ENCODE data around the gene FRZB. TPM values are rescaled to one million over a fixed set of nuclear protein-coding genes. Genes with fewer than 3 reads are reported as not detected.

Gene FRZB
- total and polyA plus RNA-seq, 2 donors (not counting 1 experiment from before 2014, with no cell fraction given): 1.5 to 2.0 TPM

DNA sequence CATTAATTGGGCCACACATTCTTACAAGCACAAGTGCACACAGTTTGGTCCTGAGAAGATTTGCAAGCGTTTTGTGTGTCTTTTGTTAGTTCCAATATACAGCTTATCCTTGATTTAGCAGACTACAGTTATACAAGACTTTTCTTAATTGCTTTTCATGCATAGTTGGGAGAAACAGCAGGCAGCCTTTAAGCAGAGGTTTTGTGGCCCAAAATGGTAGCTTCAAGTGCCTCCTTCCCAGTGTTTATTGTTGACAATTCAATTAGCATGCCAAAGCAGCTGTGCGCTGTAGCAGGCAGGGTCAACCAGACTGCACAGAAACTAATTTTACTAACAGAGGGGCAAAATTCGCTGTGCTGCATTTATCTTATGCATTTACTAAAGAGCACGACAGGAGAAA is 47.5 kb downstream of the FRZB start:
- H3K36me3 ChIP-seq (ENCODE audit: control insufficient read depth, insufficient read depth, low read length): no peaks in the 10 kb centered on the region
- H3K27ac ChIP-seq (ENCODE audit: insufficient read depth, low read length): no peak overlapping the region
- no peak overlapping the region for H3K4me2 ChIP-seq (ENCODE audit: extremely low read depth, insufficient read depth, low read length)
- no peaks in the 10 kb centered on the region for H4K20me1 ChIP-seq (ENCODE audit: control insufficient read depth, extremely low read depth, insufficient read depth, low read length)
- no peaks in the 10 kb centered on the region for H3K9me3 ChIP-seq (ENCODE audit: control insufficient read depth, insufficient read depth, low read depth, low read length)
- H3K9ac ChIP-seq (ENCODE audit: insufficient read depth, low read length): no peak overlapping the region
- H3K27me3 ChIP-seq (ENCODE audit: control insufficient read depth, insufficient read depth, low read length): no peaks in the 10 kb centered on the region
- DNase-seq (ENCODE audit: low read depth in 2 of 2): no peak
- H3K4me1 ChIP-seq (ENCODE audit: control insufficient read depth, extremely low read depth, insufficient read depth, low read length): no peaks in the 10 kb centered on the region
- TF ChIP-seq, protein P1, sequence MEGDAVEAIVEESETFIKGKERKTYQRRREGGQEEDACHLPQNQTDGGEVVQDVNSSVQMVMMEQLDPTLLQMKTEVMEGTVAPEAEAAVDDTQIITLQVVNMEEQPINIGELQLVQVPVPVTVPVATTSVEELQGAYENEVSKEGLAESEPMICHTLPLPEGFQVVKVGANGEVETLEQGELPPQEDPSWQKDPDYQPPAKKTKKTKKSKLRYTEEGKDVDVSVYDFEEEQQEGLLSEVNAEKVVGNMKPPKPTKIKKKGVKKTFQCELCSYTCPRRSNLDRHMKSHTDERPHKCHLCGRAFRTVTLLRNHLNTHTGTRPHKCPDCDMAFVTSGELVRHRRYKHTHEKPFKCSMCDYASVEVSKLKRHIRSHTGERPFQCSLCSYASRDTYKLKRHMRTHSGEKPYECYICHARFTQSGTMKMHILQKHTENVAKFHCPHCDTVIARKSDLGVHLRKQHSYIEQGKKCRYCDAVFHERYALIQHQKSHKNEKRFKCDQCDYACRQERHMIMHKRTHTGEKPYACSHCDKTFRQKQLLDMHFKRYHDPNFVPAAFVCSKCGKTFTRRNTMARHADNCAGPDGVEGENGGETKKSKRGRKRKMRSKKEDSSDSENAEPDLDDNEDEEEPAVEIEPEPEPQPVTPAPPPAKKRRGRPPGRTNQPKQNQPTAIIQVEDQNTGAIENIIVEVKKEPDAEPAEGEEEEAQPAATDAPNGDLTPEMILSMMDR (conservative IDR thresholded peaks at IDR 0.05 in 1 of 2, IDR thresholded peaks at IDR 0.05 in 1 of 2; ENCODE audit: low read depth in 1 of 2, low read length in 2 of 2): no peak
- TF ChIP-seq EZH2 (IDR thresholded peaks at IDR 0.05; ENCODE audit: low read length, missing control alignments): no peak
- H3K79me2 ChIP-seq (ENCODE audit: control insufficient read depth, insufficient read depth, low read length): no peaks in the 10 kb centered on the region
- no peak overlapping the region for H3K4me3 ChIP-seq (replicated peaks in 1 of 4; ENCODE audit: control extremely low read depth in 1 of 4, insufficient read depth in 1 of 4, low read depth in 3 of 4, low read length in 4 of 4)
- no peak overlapping the region for H2AFZ ChIP-seq (ENCODE audit: low read length)

DNA sequence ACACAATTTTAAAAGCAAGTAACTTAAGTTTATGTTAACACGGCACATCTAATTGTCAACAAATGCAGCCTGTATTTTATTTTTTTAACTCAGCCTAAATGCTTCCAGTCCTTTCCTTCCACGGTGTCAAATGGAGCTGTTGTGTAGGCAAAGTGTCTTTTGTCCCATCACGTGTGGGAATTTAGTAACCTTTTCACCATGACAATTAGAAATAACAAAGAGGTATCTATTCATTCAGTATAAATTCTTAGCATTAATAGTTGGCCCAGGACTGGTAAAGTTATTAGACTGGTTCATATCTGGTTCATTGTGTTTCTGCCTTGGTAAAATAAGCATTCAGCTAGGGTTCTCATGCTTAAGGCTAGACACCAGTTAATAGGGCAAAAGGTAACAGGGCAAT is 47.9 kb downstream of the FRZB start:
- Histone ChIP-seq H3K4me2 (ENCODE audit: extremely low read depth, insufficient read depth, low read length) (no peak overlapping the region), H3K79me2 (ENCODE audit: control insufficient read depth, insufficient read depth, low read length) (no peaks in the 10 kb centered on the region), H3K9ac (ENCODE audit: insufficient read depth, low read length) (no peak overlapping the region), H3K27ac (ENCODE audit: insufficient read depth, low read length) (no peak overlapping the region), H3K4me3 (replicated peaks in 1 of 4; ENCODE audit: control extremely low read depth in 1 of 4, insufficient read depth in 1 of 4, low read depth in 3 of 4, low read length in 4 of 4) (no peak overlapping the region), H2AFZ (ENCODE audit: low read length) (no peak overlapping the region), H3K9me3 (ENCODE audit: control insufficient read depth, insufficient read depth, low read depth, low read length) (no peaks in the 10 kb centered on the region), H3K4me1 (ENCODE audit: control insufficient read depth, extremely low read depth, insufficient read depth, low read length) (no peaks in the 10 kb centered on the region), H4K20me1 (ENCODE audit: control insufficient read depth, extremely low read depth, insufficient read depth, low read length) (no peaks in the 10 kb centered on the region), H3K36me3 (ENCODE audit: control insufficient read depth, insufficient read depth, low read length) (no peaks in the 10 kb centered on the region), H3K27me3 (ENCODE audit: control insufficient read depth, insufficient read depth, low read length) (no peaks in the 10 kb centered on the region)
- no peak for TF ChIP-seq EZH2 (IDR thresholded peaks at IDR 0.05; ENCODE audit: low read length, missing control alignments)
- TF ChIP-seq, protein P1 (conservative IDR thresholded peaks at IDR 0.05 in 1 of 2, IDR thresholded peaks at IDR 0.05 in 1 of 2; ENCODE audit: low read depth in 1 of 2, low read length in 2 of 2): no peak
- no peak for DNase-seq (ENCODE audit: low read depth in 2 of 2)

DNA sequence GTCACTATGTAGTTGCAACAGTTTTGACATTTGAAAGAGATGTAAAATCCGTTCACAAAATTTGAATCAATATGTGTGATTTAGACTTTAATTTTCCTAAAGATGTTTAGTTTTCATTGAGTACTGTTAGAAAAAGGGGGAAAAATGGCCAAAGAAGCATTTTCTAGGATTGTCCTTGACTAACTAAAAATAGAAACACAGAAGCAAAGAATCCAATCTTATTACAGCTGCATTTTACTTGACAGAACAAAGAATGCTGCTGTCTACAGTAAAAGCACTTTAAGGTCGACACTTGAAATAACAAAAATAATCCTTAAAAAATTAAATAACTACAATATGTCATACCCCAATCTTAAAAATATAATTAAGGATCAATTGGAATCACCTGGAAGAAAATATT is 48.9 kb downstream of the FRZB start:
- no peak overlapping the region for H2AFZ ChIP-seq (ENCODE audit: low read length)
- no peak overlapping the region for H3K4me2 ChIP-seq (ENCODE audit: extremely low read depth, insufficient read depth, low read length)
- H3K4me1 ChIP-seq (ENCODE audit: control insufficient read depth, extremely low read depth, insufficient read depth, low read length): no peaks in the 10 kb centered on the region
- no peaks in the 10 kb centered on the region for H4K20me1 ChIP-seq (ENCODE audit: control insufficient read depth, extremely low read depth, insufficient read depth, low read length)
- no peak for DNase-seq (ENCODE audit: low read depth in 2 of 2)
- no peaks in the 10 kb centered on the region for H3K9me3 ChIP-seq (ENCODE audit: control insufficient read depth, insufficient read depth, low read depth, low read length)
- H3K9ac ChIP-seq (ENCODE audit: insufficient read depth, low read length): no peak overlapping the region
- no peaks in the 10 kb centered on the region for H3K79me2 ChIP-seq (ENCODE audit: control insufficient read depth, insufficient read depth, low read length)
- TF ChIP-seq EZH2 (IDR thresholded peaks at IDR 0.05; ENCODE audit: low read length, missing control alignments): no peak
- TF ChIP-seq, protein P1 (conservative IDR thresholded peaks at IDR 0.05 in 1 of 2, IDR thresholded peaks at IDR 0.05 in 1 of 2; ENCODE audit: low read depth in 1 of 2, low read length in 2 of 2): no peak
- H3K27ac ChIP-seq (ENCODE audit: insufficient read depth, low read length): no peak overlapping the region
- no peaks in the 10 kb centered on the region for H3K36me3 ChIP-seq (ENCODE audit: control insufficient read depth, insufficient read depth, low read length)
- no peak overlapping the region for H3K4me3 ChIP-seq (replicated peaks in 1 of 4; ENCODE audit: control extremely low read depth in 1 of 4, insufficient read depth in 1 of 4, low read depth in 3 of 4, low read length in 4 of 4)
- H3K27me3 ChIP-seq (ENCODE audit: control insufficient read depth, insufficient read depth, low read length): no peaks in the 10 kb centered on the region
